ENCODE measurements around the gene ACBD6.

GRCh38 chr1:180421614-180422013, 80.8 kb downstream of the ACBD6 start:
- no peak for TF ChIP-seq EZH2 (IDR thresholded peaks at IDR 0.05; ENCODE audit: borderline replicate concordance, low read depth, low read length, poor library complexity, severe bottlenecking)
- TF ChIP-seq, protein P1, sequence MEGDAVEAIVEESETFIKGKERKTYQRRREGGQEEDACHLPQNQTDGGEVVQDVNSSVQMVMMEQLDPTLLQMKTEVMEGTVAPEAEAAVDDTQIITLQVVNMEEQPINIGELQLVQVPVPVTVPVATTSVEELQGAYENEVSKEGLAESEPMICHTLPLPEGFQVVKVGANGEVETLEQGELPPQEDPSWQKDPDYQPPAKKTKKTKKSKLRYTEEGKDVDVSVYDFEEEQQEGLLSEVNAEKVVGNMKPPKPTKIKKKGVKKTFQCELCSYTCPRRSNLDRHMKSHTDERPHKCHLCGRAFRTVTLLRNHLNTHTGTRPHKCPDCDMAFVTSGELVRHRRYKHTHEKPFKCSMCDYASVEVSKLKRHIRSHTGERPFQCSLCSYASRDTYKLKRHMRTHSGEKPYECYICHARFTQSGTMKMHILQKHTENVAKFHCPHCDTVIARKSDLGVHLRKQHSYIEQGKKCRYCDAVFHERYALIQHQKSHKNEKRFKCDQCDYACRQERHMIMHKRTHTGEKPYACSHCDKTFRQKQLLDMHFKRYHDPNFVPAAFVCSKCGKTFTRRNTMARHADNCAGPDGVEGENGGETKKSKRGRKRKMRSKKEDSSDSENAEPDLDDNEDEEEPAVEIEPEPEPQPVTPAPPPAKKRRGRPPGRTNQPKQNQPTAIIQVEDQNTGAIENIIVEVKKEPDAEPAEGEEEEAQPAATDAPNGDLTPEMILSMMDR (conservative IDR thresholded peaks at IDR 0.05; ENCODE audit: low read depth, low read length), result no peak
